HG02870 (cell line): Measurements from ENCODE around the gene TBC1D30.

Experiments
- ATAC-seq: cut with Tn5 transposase; IDR thresholded peaks from one replicate; pipeline ENCODE4 v1.9.1; 2021; ENCODE audit warnings: mild to moderate bottlenecking, moderate library complexity; ENCODE audit not compliant: unreplicated experiment

Gene TBC1D30

DNA sequence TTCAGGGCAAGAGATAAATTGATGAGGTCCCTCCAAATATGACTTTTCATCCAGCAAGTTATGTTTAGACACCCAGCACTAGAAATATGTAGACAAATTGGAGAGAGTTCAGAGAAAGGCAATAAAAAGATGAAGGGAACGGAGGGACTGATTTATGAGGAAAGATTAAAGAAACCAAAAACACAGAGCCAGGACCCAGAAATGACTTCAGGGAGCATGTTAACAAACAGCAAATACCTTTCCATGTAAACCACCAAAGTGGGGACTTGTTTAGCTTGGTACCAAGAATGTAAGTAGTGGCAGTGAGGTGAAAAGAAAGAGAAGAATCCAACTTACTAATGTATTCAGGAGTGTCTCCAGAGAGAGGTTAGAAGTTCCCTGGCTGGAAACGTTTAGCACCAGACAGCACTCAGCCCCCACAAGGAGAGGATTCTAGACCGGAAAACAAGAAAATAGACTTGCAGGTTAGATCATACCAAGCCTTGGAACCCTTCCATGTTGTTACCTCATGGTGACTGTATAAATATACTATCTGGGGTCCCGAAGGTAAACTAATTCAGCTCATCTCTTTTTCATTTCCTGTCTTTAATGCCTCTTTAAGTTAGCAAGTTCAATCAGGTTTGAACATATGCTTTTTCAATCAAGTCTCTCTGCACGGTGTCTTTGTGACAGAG is 79.2 kb downstream of the TBC1D30 start:
- ATAC-seq: no peak

DNA sequence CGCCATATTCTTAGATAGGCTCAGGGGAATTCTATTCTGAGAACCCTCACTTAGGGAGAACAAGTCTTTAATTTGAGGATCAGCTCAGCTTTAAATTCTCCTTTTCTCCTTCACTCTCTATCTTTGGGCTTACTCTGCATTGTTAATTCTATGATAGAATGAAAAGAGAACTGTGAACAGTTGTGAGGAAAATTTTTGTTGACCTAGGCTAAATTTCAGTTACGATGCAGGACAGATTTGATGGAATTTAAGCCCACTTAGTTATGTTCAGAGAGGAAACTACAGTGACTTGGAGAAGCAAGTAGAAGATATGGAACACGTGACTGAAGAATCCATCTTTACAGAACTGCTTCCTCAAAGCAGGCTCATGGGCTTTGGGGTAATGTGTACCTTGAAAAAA is 82.7 kb downstream of the TBC1D30 start:
- no peak for ATAC-seq

DNA sequence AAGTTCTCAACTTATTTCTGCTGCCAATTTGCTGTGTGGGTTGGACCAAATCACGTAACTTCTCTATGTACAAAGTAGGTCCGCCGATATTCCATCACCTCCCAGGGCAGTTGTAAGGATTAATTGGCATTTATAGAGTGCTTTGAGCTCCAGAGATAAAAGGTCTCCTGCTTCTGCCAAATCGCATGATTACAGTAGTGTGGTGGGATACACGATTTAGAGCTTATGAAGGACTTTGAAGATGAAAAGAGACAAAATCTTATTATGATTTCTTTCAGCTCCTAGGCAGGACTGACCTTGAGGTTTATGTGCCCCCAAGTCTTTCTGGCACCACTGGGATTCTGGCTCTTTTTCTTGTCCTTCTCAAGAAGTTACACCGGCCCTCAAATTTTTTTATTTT is 84.7 kb downstream of the TBC1D30 start:
- no peak for ATAC-seq

DNA sequence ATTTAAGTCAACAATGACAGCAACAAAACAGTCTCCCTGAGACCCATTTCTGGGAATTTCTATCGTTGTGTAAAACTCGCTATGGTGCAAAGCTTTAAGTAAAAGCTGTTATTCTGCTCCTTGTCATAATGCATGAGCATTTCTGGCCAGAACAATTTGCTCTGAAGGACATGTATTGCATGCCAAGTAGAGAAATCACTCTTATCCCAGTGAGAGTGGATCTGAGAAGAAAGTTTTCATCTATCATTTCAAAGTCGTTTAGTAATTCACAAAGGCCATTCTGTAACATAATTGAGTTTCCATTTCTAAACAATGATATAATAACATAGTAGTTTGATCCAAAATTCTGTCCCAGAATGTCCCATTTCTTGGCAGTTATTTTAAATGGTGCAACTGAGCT is 86.6 kb downstream of the TBC1D30 start:
- ATAC-seq: no peak

DNA sequence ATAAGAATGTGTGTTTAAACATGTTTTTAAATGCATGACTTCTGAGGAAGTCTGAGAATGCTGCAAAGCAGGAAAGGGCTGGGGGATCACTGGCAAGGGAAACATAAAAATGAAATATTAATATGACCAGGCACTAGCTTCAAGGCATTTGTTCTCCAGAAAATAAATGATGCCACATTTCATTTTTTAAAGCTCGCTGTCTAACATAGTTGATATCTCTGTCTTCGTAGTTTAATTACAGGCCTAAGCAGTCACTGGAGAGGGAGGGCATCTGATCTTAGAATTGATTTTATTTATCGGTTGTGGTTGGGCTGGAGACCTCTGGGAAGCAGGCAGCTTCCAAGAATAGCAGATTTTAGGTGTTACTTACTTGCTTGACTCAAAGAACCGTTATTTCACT is 87.5 kb downstream of the TBC1D30 start:
- ATAC-seq: no peak

DNA sequence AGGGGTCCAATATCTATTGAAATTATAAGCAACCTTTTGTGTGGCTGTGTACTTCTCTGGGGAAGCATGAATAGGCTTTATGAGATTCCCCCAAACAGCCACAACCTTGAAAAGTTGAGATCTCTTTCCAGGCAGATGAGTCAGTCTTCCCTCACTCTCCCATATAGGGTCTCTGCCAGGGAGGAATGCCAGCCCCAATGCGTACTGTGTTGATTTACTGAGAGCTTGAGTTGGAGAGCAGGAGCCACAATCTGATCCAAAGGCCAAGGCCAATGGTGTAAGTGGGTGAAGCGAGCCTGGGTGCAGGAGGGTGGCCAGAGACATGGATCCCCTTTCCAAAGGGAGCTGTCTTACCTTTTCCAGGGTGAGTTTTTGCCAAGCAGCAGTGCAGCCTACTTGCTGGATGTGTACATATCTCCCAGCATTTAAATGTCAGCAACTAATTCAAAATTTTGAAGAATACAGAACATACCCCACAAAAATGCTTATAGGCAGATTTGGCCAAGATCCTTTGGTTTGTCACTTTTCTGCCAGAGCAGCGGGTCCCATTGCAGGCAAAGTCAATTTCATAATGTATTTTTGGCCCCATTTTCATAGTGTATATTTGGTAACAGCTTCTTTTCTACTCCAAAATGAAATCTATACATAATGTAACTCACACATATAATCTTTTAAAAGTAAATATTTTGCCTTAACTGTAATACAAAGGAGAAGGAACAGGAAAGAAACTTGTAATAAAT is 88.2 kb downstream of the TBC1D30 start:
- no peak for ATAC-seq

DNA sequence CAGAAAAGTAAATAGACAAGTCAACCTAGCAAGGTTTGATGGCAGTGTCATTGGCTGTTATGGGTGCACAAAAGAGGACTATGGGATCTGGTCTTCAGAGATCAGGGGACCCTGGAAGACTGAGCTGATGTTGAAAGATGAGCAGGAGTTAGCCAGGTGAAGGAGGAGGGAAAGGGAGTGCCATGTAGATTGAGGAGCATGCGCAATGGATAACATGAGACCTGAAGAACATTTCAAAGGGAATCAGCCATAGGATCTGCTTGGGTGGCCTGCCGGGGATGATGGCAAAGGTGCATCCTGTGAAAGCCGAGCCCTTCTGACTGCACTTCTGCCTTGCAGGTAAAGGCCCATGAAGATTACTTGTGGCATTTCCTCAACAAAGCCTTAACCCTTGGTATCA is 90.8 kb downstream of the TBC1D30 start:
- ATAC-seq: no peak

DNA sequence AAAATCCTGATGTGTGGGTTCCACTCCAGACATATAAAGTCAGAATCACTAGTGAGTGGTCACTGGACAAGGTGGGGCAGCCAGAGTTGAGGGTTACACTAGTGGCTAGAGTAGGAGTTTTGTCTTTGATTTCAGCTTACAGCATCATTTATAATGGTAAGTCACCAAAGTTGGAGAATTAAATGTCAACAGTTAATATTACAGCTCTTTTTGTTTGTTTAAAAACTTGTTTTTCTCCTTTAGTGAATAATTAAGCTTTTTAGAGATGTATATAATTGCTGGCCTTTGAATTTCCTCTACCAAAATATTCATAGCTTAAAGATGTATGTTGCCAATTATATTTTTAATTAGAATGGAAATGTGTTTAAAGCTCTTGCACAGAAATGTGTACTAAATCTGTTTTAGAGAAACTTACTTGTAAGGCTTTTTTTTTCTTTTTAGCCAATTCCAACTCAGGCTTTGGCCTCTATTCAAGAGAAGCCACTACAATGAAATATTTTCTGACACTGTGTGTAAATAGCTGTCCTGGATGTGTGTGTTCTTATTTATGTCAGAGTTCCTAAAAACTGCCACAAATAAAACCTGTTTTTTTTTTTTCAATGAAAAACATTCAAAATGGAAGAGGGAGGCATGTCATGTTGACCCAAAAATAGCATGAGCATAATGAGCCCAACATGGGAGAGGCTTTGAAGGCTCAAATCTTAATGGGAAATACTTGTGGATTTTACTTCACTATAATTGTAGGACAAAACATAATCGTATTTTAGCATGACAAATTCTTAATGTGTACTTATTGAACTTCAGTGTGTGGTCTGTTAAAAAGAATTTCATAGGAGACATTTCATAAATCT is 92.2 kb downstream of the TBC1D30 start:
- no peak for ATAC-seq

DNA sequence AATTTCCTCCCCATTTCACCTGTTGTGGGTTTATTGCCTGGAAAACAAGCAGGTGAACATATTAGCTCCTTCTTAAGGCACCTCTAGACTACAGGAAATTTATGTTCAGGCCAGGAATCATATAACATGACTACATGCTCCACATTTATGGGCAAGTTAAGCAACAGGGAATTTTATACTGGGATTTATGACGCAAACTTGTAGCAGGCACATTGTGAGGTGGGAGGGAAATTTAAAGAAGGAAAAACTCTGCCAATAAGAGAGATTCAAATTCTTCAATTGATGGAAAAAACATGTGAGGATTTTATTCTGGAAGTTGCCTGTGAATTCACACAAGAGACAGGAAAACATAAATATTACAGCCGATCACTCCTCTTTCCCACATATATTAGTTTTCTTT is 93.9 kb downstream of the TBC1D30 start:
- ATAC-seq: no peak

DNA sequence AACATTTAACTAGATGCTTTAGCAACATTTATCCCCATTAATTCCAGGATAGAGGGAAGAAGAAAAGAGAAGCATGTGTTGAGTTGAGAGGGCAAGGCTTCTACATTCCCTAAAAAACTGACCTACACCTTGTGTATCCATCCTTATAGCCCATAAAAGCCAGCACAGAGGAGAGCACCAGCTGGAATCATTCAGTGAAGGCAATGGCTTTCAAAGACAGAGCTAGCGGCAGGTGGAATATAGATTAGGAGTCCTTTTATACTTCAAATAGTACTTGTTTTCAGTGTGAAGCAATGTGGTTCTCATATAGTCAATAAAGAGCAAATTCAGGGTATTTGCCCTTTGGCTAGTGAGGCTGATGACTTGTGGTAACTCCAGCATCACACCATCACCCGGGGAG is 94.4 kb downstream of the TBC1D30 start:
- ATAC-seq: no peak

DNA sequence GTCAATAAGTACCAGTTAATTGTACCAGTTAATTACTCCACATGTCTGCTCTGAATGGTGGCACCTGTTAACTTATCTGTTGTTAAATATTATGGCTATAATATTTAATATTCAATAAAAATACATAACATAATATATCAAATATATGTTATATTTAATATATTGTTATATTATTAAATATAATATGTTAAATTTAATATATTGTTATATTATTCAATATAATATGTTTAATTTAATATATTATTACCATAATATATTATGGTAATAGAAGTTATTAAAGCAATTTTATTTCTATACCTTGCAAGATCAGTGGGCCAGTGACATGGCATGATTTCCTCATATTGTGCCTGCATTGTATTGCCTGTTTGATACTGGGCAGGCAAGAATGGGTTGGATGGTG is 98.4 kb downstream of the TBC1D30 start:
- no peak for ATAC-seq

DNA sequence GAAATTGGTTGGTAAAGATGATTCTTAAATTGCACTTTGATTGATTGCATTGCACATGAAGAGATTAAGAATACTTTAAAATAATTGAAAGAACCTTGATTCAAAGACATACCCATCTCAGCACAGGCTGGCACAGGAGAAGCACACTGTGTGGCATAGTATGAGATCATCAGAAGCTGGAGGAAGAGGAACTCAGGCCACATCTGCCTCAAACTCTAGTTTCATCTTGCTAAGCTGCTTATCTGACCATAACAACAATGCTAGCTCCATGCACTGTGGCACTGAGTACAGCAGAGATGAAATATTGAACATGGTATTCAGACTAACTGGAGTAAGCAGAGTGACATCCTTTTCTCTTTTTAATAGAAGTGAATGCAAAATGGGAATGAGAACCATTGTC is 99.1 kb downstream of the TBC1D30 start:
- no peak for ATAC-seq
